Aorta (tissue), 5 donors: ENCODE measurements around the gene PABPC5. TPM values are rescaled to one million over a fixed set of nuclear protein-coding genes. Genes with fewer than 3 reads are reported as not detected.

Experiments
- ATAC-seq: fragments of 200-7000 bp; cut with Tn5 transposase; one replicate; pipeline ENCODE4 v1.9.1; 2022; ENCODE audit warnings: moderate library complexity; ENCODE audit not compliant: low FRiP score
- DNase-seq, 2 donors: peaks; one replicate each; pipeline ENCODE4 v3.0.0-alpha.2; 2020
- H3K27ac ChIP-seq, 2 donors: one replicate each; pipeline ENCODE4 v1.5.1; 2013; ENCODE audit warnings: low read length in 2 of 2, mild to moderate bottlenecking in 2 of 2, moderate library complexity in 2 of 2, control low read depth in 1 of 2, inconsistent platforms in 1 of 2, low read depth in 1 of 2
- H3K27me3 ChIP-seq, 2 donors: one replicate each; pipeline ENCODE4 v1.6.1; 2013; ENCODE audit warnings: control low read depth in 1 of 2, low read length in 1 of 2, mild to moderate bottlenecking in 1 of 2, moderate library complexity in 1 of 2; ENCODE audit not compliant: insufficient read depth in 2 of 2, control insufficient read depth in 1 of 2
- H3K36me3 ChIP-seq, 2 donors: one replicate each; pipeline ENCODE4 v1.6.1; 2013; ENCODE audit warnings: control low read depth in 1 of 2, low read length in 1 of 2, mild to moderate bottlenecking in 1 of 2; ENCODE audit not compliant: insufficient read depth in 2 of 2, control insufficient read depth in 1 of 2
- H3K4me1 ChIP-seq, 2 donors: one replicate each; pipeline ENCODE4 v1.6.1; 2013; ENCODE audit warnings: low read length in 2 of 2, control low read depth in 1 of 2, mild to moderate bottlenecking in 1 of 2, moderate library complexity in 1 of 2; ENCODE audit not compliant: insufficient read depth in 2 of 2, control insufficient read depth in 1 of 2
- H3K4me3 ChIP-seq, 2 donors: one replicate each; pipeline ENCODE4 v1.5.1; 2013; ENCODE audit warnings: low read length in 2 of 2, control low read depth in 1 of 2, mild to moderate bottlenecking in 1 of 2
- H3K9me3 ChIP-seq: one replicate; pipeline ENCODE4 v1.6.1; 2013; ENCODE audit warnings: mild to moderate bottlenecking, low read length; ENCODE audit not compliant: control insufficient read depth
- WGBS, 2 donors: extraction: QIAGEN DNeasy Blood & Tissue Kit; methylation state at CpG; one replicate each; pipeline ENCODE4 v1.1.7; 2013; 5-methylcytosine and 5-hydroxymethylcytosine counted together
- intact Hi-C, 2 donors: fragments of 100-400 bp; cut with DNase I; formaldehyde crosslinking; loops; one replicate each; pipeline versions ENCODE4 v1.14.2 to v1.15.0; 2022
- long read RNA-seq, 2 donors: library from polyadenylated mRNA; unstranded; transcript quantifications; one replicate each; pipeline ENCODE4 v2.0.0, GENCODE V29; 2020 to 2021
- polyA plus RNA-seq, 2 donors: library from polyadenylated mRNA; stranded (reverse); fragments of 200-250 nt; gene quantifications; one replicate each; pipeline ENCODE4 v1.2.3, GENCODE V29; 2013
- total RNA-seq, 2 donors: library from RNA; stranded (reverse); fragmentation: NEBNext Ultra II Directional; extraction: Animal tissue kit (Norgen Biotek cat#: 25700); gene quantifications; one replicate each; pipeline ENCODE4 v1.2.1, GENCODE V29; 2021
- donor health status: healthy with polysubstance abuse.
- donor health status: Bipolar disorder and iron deficiency.
- donor health status: DM: no; HTN: no; CAD: no.
- donor health status: DM: no; HTN: no; CAD: no.
- donor health status: DM: yes; HTN: yes; CAD: no.

PABPC5 gene
- 1 to 10 TPM; 2.5 to 3.8 TPM for total RNA-seq
- 1 to 10 TPM; 1.3 to 2.4 TPM for polyA plus RNA-seq
- long read RNA-seq, donor 1, partial matches to known transcripts = 0 of 5 reads
- long read RNA-seq, donor 1, other reads (novel, unspliced or antisense) = 3 of 5 reads
- long read RNA-seq, donor 2, partial matches to known transcripts = 0 of 3 reads
- long read RNA-seq, donor 2, other reads (novel, unspliced or antisense) = 2 of 3 reads

- DNase-seq (peak; percentile 88 to 92), ATAC-seq (peak; percentile 96)
- 4 to 11% methylated on average over 48 of the region's 48 CpGs for WGBS, 2 donors
- H3K27ac ChIP-seq = peak within 1 kb of the TSS in 1 of 2 donors; percentile 87
- no peaks in the 10 kb centered on the region for H3K4me1 ChIP-seq
- peak within 1 kb of the TSS; percentile 29 to 79 for H3K4me3 ChIP-seq
- intact Hi-C loops = no loop called here
- no peaks in the 10 kb centered on the region for H3K36me3 ChIP-seq
- H3K9me3 ChIP-seq = no peaks in the 10 kb centered on the region
- no peaks in the 10 kb centered on the region for H3K27me3 ChIP-seq
Measured at GRCh38 chrX:91434351-91435168, at the start of gene PABPC5. Gene PABPC5, plus strand, starts transcription at chrX:91434839. Its CDS starts 739 bp downstream, at chrX:91435578.

- WGBS, 2 donors = 75 to 81% methylated on average over 2 of the region's 2 CpGs
- no peak overlapping the region for H3K27ac ChIP-seq
- no peak overlapping the region for H3K4me3 ChIP-seq
- no peaks in the 10 kb centered on the region for H3K27me3 ChIP-seq
- no peak for ATAC-seq
- H3K9me3 ChIP-seq = no peaks in the 10 kb centered on the region
- intact Hi-C loops = no loop called here
- no peaks in the 10 kb centered on the region for H3K4me1 ChIP-seq
- no peak for DNase-seq
- H3K36me3 ChIP-seq = no peaks in the 10 kb centered on the region
Measured at GRCh38 chrX:91389026-91389425, 45.6 kb upstream of the PABPC5 start.

GRCh38 chrX:91414713-91415112 lies 19.9 kb upstream of the PABPC5 start:
- Histone ChIP-seq H3K9me3 (no peaks in the 10 kb centered on the region), H3K36me3 (no peaks in the 10 kb centered on the region), H3K27me3 (no peaks in the 10 kb centered on the region), H3K4me3 (no peak overlapping the region), H3K4me1 (no peaks in the 10 kb centered on the region), H3K27ac (no peak overlapping the region)
- WGBS, 2 donors = 15 to 18% methylated on average over 6 of the region's 6 CpGs
- ATAC-seq (no peak), DNase-seq (no peak)
- intact Hi-C loops = no loop called here

GRCh38 chrX:91435395-91435794 lies 756 bp downstream of the PABPC5 start:
- intact Hi-C loops = no loop called here
- H3K4me3 ChIP-seq = peak overlapping the region in 1 of 2 donors; percentile 29
- H3K4me1 ChIP-seq = no peaks in the 10 kb centered on the region
- ATAC-seq = no peak
- no peak overlapping the region for H3K27ac ChIP-seq
- no peaks in the 10 kb centered on the region for H3K27me3 ChIP-seq
- peak in 1 of 2 donors; percentile 64 for DNase-seq
- H3K9me3 ChIP-seq = no peaks in the 10 kb centered on the region
- WGBS, 2 donors = 29 to 30% methylated on average over 14 of the region's 14 CpGs
- H3K36me3 ChIP-seq = no peaks in the 10 kb centered on the region
